HG03135 (cell line): ENCODE data around the gene NOM1.
"Not testable (repeated sequence)": the region's sequence is repeated elsewhere in the genome, so short reads cannot be mapped to it uniquely, and the experiment has no call there.

Source experiments
- ATAC-seq: cut with Tn5 transposase; IDR thresholded peaks from one replicate; pipeline ENCODE4 v1.9.1; 2021; ENCODE audit warnings: mild to moderate bottlenecking, moderate library complexity; ENCODE audit not compliant: unreplicated experiment

Gene NOM1

DNA sequence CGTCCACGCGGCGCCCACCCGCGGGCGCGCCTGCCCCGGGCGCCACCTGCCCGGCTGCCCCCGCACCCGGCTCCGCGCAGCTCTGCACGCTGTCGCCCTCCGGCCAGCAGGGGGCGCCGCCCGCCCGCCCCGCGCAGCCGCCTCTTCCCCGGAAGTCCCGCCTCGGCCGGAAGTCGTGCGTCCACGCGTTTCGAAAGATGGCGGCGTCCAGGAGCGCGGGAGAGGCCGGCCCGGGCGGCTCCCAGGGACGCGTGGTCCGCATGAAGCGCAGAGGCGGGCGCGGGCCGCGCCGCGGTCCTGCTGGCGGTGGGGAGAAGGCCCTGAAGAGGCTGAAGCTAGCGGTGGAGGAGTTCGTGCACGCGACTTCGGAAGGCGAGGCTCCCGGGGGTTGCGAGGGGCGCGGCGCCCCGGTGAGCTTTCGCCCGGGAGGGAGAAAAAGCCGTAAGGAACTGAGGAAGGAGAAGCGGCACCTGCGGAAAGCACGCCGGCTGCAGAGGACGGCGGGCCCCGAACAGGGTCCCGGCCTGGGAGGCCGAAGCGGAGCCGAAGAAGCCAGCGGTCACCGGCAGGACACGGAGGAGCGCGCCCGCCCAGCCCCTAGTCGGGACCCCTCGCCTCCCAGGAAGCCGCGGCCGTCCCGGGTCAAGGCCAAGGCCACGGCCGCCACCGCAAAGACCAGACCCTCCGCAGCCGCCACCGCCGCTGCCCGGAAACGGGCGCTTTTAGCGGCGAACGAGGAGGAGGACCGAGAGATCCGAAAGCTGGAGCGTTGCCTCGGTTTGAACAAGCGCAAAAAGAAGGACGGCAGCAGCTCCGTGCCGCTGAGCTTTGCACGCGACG lies at the start of gene NOM1:
TSS of gene NOM1 (plus strand) at position 172 of the 840 bp plus-strand sequence. CDS start at position 198, 26 bp downstream.
- ATAC-seq: peak; percentile 90

GRCh38 chr7:156900093-156900492 lies 49.4 kb upstream of the NOM1 start:
- not testable (repeated sequence) for ATAC-seq

DNA sequence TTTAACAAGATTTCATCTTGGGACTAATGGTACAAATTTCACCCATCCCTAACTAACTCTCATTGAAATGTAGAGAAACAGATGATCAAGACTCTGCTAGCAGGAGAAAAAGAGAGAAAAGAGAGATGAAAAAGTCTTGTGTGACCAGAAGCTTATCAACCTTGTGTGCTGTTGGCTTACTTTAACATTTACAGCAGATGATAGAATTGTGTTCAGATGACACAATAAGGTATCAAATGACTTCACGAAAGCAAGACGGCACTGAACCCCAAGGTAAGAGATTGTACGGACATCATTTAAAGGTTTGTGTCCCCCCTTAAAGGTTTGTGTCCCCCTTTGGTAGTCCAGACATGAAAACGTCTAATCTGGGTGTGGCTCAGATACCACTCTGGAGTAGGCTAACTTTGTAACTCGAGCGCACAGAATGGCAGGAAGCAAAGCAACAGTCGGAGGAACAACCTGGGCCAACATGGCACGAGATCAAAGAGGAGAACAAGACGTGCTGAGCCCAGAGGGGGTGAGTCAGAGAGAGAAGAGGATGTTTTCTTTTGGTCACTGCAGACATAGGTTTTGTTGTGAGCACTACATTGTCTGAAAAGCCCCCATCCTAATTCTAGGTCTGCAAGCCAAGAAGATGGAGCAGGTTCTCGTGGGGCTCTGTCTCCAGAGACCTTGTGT lies 46.1 kb upstream of the NOM1 start:
- ATAC-seq: no peak

- no peak for ATAC-seq
Measured at GRCh38 chr7:156906200-156906649, 43.3 kb upstream of the NOM1 start.

- no peak for ATAC-seq
Measured at GRCh38 chr7:156907656-156908055, 41.9 kb upstream of the NOM1 start.

GRCh38 chr7:156909574-156910252 lies 39.8 kb upstream of the NOM1 start:
- ATAC-seq: not testable (repeated sequence)

DNA sequence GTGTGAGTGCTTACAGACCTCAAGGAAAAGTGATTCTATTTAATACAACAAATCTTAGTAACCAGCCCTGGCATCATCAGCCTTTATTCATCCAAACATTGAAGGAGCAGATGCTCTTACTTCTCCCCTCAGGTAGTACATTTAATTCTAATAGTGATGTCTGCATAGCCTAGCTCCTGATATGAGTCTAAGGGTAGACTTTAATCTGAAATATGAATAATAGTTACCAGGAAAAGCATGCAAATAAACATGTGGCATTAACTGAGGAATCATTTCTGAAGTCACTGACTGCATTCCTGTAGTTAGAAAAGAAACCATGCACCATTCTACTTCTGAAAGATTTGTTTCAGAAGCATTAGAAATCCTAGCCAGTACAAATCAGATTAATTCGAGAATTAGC lies 30.9 kb upstream of the NOM1 start:
- ATAC-seq: no peak

DNA sequence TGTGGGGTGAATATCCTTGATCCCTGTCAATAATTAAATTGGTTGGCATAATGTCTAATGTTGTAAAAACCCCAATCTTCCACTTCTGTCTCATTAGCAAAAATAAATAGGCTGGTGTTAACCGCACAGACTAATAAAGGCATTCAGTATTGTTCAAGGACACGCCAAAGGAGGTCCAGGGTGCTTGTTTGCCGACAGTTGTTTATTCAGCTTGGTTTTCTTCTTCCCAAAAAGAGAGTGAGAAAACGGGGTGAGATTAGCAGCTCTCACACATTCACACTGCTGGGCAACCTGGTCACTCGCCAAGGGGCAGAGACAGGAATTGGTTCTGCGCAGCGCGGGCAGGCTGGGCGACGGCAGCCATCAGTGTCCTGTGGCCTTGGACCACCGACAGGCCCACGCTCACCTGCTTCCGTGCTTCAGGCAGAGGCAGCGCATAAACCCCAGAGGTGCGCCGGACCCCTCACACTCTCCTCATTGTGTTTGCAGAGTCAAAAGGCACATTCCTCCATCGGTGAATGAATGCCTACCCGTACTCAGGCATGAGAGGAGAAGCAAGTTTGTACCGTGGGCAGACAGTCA lies 30.3 kb upstream of the NOM1 start:
- no peak for ATAC-seq

DNA sequence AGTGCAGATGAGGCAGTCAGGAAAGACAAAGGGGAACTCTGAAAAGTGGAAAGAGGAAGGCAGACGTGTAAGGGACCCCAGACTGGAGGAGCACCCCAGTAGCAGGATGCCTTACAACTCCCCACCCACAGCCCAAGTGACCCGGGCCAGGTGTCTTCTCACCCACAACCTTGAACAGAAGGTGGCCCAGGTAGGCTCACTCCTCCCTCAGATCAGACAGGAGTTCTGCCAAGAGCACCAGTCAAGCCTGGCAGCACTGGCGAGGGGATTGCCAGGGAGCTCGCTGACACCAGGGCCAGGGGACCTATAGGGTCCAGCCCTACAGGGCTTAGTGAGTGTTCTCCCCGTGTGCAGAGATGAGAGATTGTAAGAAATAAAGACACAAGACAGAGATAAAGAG lies 29.4 kb upstream of the NOM1 start:
- no peak for ATAC-seq

DNA sequence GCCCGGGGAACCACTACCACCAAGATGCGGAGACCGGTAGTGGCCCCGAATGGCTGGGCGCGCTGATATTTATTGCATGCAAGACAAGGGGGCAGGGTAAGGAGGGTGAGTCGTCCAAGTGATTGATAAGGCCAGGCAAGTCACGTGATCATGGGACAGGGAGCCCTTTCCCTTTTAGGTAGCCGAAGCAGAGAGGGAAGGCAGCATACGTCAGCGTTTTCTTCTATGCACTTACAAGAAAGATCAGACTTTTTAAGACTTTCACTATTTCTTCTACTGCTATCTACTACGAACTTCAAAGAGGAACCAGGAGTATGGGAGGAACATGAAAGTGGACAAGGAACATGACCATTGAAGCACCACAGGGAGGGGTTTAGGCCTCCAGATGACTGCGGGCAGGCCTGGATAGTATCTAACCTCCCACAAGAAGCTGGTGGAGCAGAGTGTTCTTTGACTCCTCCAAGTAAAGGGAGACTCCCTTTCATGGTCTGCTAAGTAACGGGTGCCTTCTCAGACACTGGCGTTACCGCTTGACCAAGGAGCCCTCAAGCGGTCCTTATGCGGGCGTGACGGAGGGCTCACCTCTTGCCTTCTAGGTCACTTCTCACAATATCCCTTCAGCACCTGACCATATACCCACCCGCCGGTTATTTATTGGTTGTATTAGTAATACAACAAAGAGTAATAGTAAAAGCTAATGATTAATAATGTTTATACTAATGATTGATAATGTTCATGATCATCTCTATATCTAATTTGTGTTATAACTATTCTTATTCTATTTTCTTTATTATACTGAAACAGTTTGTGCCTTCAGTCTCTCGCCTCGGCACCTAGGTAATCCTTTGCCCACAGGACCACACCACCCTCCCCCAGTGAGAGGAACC lies 28.8 kb upstream of the NOM1 start:
- ATAC-seq: not testable (repeated sequence)

- not testable (repeated sequence) for ATAC-seq
Measured at GRCh38 chr7:156922304-156922703, 27.2 kb upstream of the NOM1 start.

- ATAC-seq: not testable (repeated sequence)
Measured at GRCh38 chr7:156925821-156926220, 23.7 kb upstream of the NOM1 start.

- no peak for ATAC-seq
Measured at GRCh38 chr7:156927571-156928405, 21.7 kb upstream of the NOM1 start.

DNA sequence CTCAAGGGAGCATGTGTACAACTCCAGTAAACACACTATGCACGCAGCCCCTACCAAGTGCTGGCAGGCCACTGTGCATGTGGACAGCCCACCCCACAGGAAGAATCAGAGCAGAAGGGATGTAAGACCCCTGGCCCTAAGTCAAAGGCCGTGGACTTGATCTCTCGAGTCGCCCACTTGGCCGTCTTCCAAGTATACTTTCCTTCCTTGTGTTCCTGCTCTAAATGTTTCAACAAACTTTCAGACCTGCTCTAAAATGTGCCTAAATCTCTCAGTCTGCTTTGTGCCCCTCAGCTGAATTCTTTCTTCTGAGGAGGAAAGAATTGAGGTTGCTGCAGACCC lies 21.1 kb upstream of the NOM1 start:
- no peak for ATAC-seq

- no peak for ATAC-seq
Measured at GRCh38 chr7:156929789-156930539, 19.5 kb upstream of the NOM1 start.

GRCh38 chr7:156932006-156932405 lies 17.5 kb upstream of the NOM1 start:
- no peak for ATAC-seq

- no peak for ATAC-seq
Measured at GRCh38 chr7:156935250-156935649, 14.3 kb upstream of the NOM1 start.

DNA sequence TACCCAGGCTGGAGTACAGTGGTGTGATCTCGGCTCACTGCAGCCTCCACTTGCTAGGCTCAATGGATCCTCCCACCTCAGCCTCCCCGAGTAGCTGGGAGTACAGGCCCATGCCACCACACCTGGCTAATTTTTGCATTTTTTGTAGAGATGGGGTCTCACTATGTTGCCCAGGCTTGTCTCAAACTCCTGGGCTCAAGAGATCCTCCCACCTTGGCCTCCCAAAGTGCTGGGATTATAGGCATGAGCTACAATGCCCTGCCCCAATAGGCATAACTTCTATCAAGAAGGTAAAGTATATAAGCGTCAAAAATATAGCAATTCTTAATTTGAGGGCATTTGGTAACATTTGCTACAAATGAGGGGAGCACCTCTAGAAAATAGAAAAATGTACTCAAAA lies 12.7 kb upstream of the NOM1 start:
- not testable (repeated sequence) for ATAC-seq
